Mesenchymal stem cell (in vitro differentiated cells and primary cell): ENCODE measurements around the gene VAPA.
A peak's percentile ranks its signal among the peaks of the same experiment; 100 is the strongest.

Experiments used
- DNase-seq: peaks from one replicate; pipeline ENCODE4 v3.0.0-alpha.2; 2013
- H2AFZ ChIP-seq: one replicate; pipeline ENCODE4 v1.6.1; 2013; ENCODE audit warnings: low read depth, mild to moderate bottlenecking, control low read depth, inconsistent platforms, low read length, moderate library complexity
- H2AK5ac ChIP-seq: 2 replicates; pipeline ENCODE4 v1.6.1; 2013; ENCODE audit warnings: low read length, moderate library complexity, mild to moderate bottlenecking, inconsistent platforms; ENCODE audit not compliant: severe bottlenecking
- H2BK120ac ChIP-seq: one replicate; pipeline ENCODE4 v1.6.1; 2013; ENCODE audit warnings: low read depth, mild to moderate bottlenecking, inconsistent platforms, low read length, moderate library complexity
- H2BK12ac ChIP-seq, 2 experiments: one replicate each; pipeline ENCODE4 v1.6.1; 2013; ENCODE audit warnings: inconsistent platforms in 2 of 2, low read length in 2 of 2, mild to moderate bottlenecking in 2 of 2, moderate library complexity in 2 of 2, control low read depth in 1 of 2
- H2BK15ac ChIP-seq: one replicate; pipeline ENCODE4 v1.6.1; 2013; ENCODE audit warnings: mild to moderate bottlenecking, low read depth, inconsistent platforms; ENCODE audit not compliant: poor library complexity, severe bottlenecking
- H2BK5ac ChIP-seq: 2 replicates; pipeline ENCODE4 v1.6.1; 2013; ENCODE audit warnings: low read depth, mild to moderate bottlenecking, low read length, control low read depth, inconsistent platforms; ENCODE audit not compliant: poor library complexity, severe bottlenecking
- H3K14ac ChIP-seq, 2 experiments: one replicate each; pipeline ENCODE4 v1.6.1; 2013; ENCODE audit warnings: inconsistent platforms in 2 of 2, low read length in 2 of 2, control low read depth in 1 of 2, mild to moderate bottlenecking in 1 of 2, moderate library complexity in 1 of 2
- H3K18ac ChIP-seq, 2 experiments: one replicate each; pipeline ENCODE4 v1.6.1; 2013; ENCODE audit warnings: inconsistent platforms in 2 of 2, low read length in 2 of 2, control low read depth in 1 of 2, low read depth in 1 of 2, mild to moderate bottlenecking in 1 of 2
- H3K23ac ChIP-seq, 2 experiments: one replicate each; pipeline ENCODE4 v1.6.1; 2013; ENCODE audit warnings: inconsistent platforms in 2 of 2, low read length in 2 of 2, mild to moderate bottlenecking in 2 of 2, moderate library complexity in 2 of 2, control low read depth in 1 of 2
- H3K27ac ChIP-seq: 2 replicates; pipeline ENCODE4 v1.5.1; 2013; ENCODE audit warnings: mild to moderate bottlenecking, moderate library complexity, low read length, control low read depth, inconsistent platforms; ENCODE audit not compliant: poor library complexity, severe bottlenecking
- H3K27me3 ChIP-seq, 2 experiments: 2 replicates each; pipeline versions ENCODE4 v1.6.1 to v1.7.0; 2013; ENCODE audit warnings: low read length in 2 of 2, mild to moderate bottlenecking in 2 of 2, moderate library complexity in 2 of 2, control low read depth in 1 of 2, inconsistent platforms in 1 of 2; ENCODE audit not compliant: control insufficient read depth in 1 of 2, insufficient read depth in 1 of 2
- H3K36me3 ChIP-seq, 2 experiments: 2 replicates each; pipeline versions ENCODE4 v1.6.1 to v1.7.0; 2013; ENCODE audit warnings: low read length in 2 of 2, control low read depth in 1 of 2, inconsistent platforms in 1 of 2, low read depth in 1 of 2, mild to moderate bottlenecking in 1 of 2; ENCODE audit not compliant: insufficient read depth in 2 of 2, control insufficient read depth in 1 of 2
- H3K4ac ChIP-seq, 2 experiments: one replicate each; pipeline ENCODE4 v1.6.1; 2013; ENCODE audit warnings: inconsistent platforms in 2 of 2, low read length in 2 of 2, mild to moderate bottlenecking in 2 of 2, moderate library complexity in 2 of 2, control low read depth in 1 of 2, low read depth in 1 of 2
- H3K4me1 ChIP-seq: 2 replicates; pipeline ENCODE4 v1.6.1; 2013; ENCODE audit warnings: low read depth, low read length, control low read depth; ENCODE audit not compliant: control insufficient read depth, insufficient read depth
- H3K4me2 ChIP-seq: 2 replicates; pipeline ENCODE4 v1.6.1; 2013; ENCODE audit warnings: low read length, mild to moderate bottlenecking, inconsistent platforms; ENCODE audit not compliant: poor library complexity, severe bottlenecking
- H3K4me3 ChIP-seq, 2 experiments: 2 replicates each; pipeline versions ENCODE4 v1.5.1 to v1.7.0; 2013; ENCODE audit warnings: low read length in 2 of 2, mild to moderate bottlenecking in 2 of 2, control low read depth in 1 of 2, low read depth in 1 of 2; ENCODE audit not compliant: insufficient read depth in 1 of 2
- H3K79me1 ChIP-seq: replicated peaks from 2 replicates; pipeline ENCODE4 v1.6.1; 2013; ENCODE audit warnings: mild to moderate bottlenecking, control low read depth, low read length, inconsistent platforms; ENCODE audit not compliant: poor library complexity, severe bottlenecking
- H3K9ac ChIP-seq: 2 replicates; pipeline ENCODE4 v1.7.0; 2013; ENCODE audit warnings: mild to moderate bottlenecking, low read length, moderate library complexity
- H3K9me3 ChIP-seq: 2 replicates; pipeline ENCODE4 v1.7.0; 2013; ENCODE audit warnings: mild to moderate bottlenecking, low read length; ENCODE audit not compliant: control insufficient read depth
- H4K8ac ChIP-seq: one replicate; pipeline ENCODE4 v1.6.1; 2013; ENCODE audit warnings: inconsistent platforms, mild to moderate bottlenecking, low read length, moderate library complexity
- H4K91ac ChIP-seq: one replicate; pipeline ENCODE4 v1.6.1; 2013; ENCODE audit warnings: mild to moderate bottlenecking, low read length, inconsistent platforms
- WGBS: methylation state at CpG from one replicate; pipeline ENCODE4 v1.1.7; 2013; ENCODE audit warnings: mixed read lengths; 5-methylcytosine and 5-hydroxymethylcytosine counted together

VAPA gene

GRCh38 chr18:9870431-9871008, 43.3 kb upstream of the VAPA start:
- Histone ChIP-seq H3K4me2 (no peak overlapping the region), H4K8ac (no peak overlapping the region), H3K9me3 (peaks cover 18% of the 10 kb centered on the region), H3K4me3 (no peak overlapping the region), H3K9ac (peak overlapping the region; percentile 68), H2BK120ac (peak overlapping the region; percentile 9), H3K18ac (peak overlapping the region; percentile 72 to 95), H3K14ac (no peak overlapping the region), H2BK5ac (no peak overlapping the region), H3K27ac (no peak overlapping the region), H2BK12ac (peak overlapping the region in 1 of 2 experiments; percentile 92), H4K91ac (no peak overlapping the region), H3K23ac (no peak overlapping the region), H2AFZ (no peak overlapping the region), H3K79me1 (no peaks in the 10 kb centered on the region), H3K36me3 (no peaks in the 10 kb centered on the region), H2AK5ac (no peak overlapping the region), H2BK15ac (no peak overlapping the region), H3K27me3 (no peaks in the 10 kb centered on the region), H3K4ac (peak overlapping the region; percentile 81 to 91), H3K4me1 (peaks cover 3% of the 10 kb centered on the region)
- DNase-seq, result no peak
- WGBS, result 62% methylated on average over 4 of the region's 4 CpGs

DNA sequence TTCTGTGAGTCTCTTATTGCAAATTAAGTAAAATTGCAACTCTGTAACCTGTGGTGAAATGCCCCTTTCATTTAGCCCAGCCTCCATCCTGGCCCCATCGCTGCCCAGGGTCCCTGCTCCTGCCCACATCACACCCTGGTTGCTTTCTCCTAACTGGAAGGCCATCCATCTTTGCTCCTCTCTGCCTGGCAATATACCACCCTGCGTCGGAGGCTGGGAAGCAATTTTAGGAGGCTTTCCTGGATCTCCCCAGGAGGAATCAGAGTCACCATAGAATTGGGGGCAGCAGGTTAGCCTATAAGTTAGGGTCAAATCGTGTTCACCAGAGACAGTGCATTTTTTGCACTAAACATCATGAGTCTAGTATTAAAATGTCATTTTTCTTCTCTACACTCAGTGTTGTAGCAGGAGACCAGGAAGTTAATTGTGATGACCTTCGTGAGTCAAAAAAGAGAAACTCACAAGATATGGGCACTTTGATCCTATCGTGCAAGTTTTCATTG, 42.5 kb upstream of the VAPA start:
- WGBS, result 95% methylated on average over 6 of the region's 6 CpGs
- DNase-seq, result no peak

GRCh38 chr18:9872823-9873222, 41.0 kb upstream of the VAPA start:
- Histone ChIP-seq H3K9me3 (no peaks in the 10 kb centered on the region), H3K18ac (peak overlapping the region; percentile 45 to 60), H3K79me1 (no peaks in the 10 kb centered on the region), H2AFZ (no peak overlapping the region), H2BK12ac (peak overlapping the region; percentile 6 to 80), H3K27me3 (no peaks in the 10 kb centered on the region), H2AK5ac (no peak overlapping the region), H2BK5ac (no peak overlapping the region), H3K4ac (no peak overlapping the region), H3K36me3 (no peaks in the 10 kb centered on the region), H3K27ac (no peak overlapping the region), H3K9ac (no peak overlapping the region), H3K4me2 (no peak overlapping the region), H3K14ac (no peak overlapping the region), H4K91ac (no peak overlapping the region), H3K23ac (no peak overlapping the region), H3K4me1 (peaks cover 2% of the 10 kb centered on the region), H2BK15ac (no peak overlapping the region), H4K8ac (peak overlapping the region; percentile 27), H3K4me3 (no peak overlapping the region), H2BK120ac (no peak overlapping the region)
- DNase-seq, result no peak

More for the DNA sequence above, 42.5 kb upstream of the VAPA start:
- Histone ChIP-seq H3K4me3 (no peak overlapping the region), H3K9ac (no peak overlapping the region), H4K91ac (peak overlapping the region; percentile 79), H3K23ac (no peak overlapping the region), H3K27me3 (no peaks in the 10 kb centered on the region), H3K36me3 (no peaks in the 10 kb centered on the region), H3K18ac (peak overlapping the region; percentile 45 to 59), H3K4ac (peak overlapping the region; percentile 35 to 76), H3K9me3 (peaks cover 10% of the 10 kb centered on the region), H3K4me2 (no peak overlapping the region), H3K4me1 (peaks cover 3% of the 10 kb centered on the region), H2BK15ac (no peak overlapping the region), H2AFZ (no peak overlapping the region), H3K14ac (peak overlapping the region in 1 of 2 experiments; percentile 28), H2AK5ac (no peak overlapping the region), H4K8ac (no peak overlapping the region), H2BK5ac (no peak overlapping the region), H3K27ac (no peak overlapping the region), H2BK12ac (peak overlapping the region; percentile 88 to 98), H3K79me1 (no peaks in the 10 kb centered on the region), H2BK120ac (peak overlapping the region; percentile 27)

- no peak overlapping the region for H4K8ac ChIP-seq
- DNase-seq, result no peak
- no peaks in the 10 kb centered on the region for H3K9me3 ChIP-seq
- peaks cover 2% of the 10 kb centered on the region for H3K4me1 ChIP-seq
- no peak overlapping the region for H2BK15ac ChIP-seq
- WGBS, result no CpG with 5 or more reads among the region's 1 CpG
- H3K18ac ChIP-seq, result no peak overlapping the region
- no peak overlapping the region for H3K4ac ChIP-seq
- no peak overlapping the region for H4K91ac ChIP-seq
- H3K4me2 ChIP-seq, result no peak overlapping the region
- no peaks in the 10 kb centered on the region for H3K79me1 ChIP-seq
- no peak overlapping the region for H3K23ac ChIP-seq
- H3K27ac ChIP-seq, result no peak overlapping the region
- H2BK12ac ChIP-seq, result no peak overlapping the region
- no peak overlapping the region for H2AK5ac ChIP-seq
- H2BK120ac ChIP-seq, result no peak overlapping the region
- no peak overlapping the region for H2BK5ac ChIP-seq
- H2AFZ ChIP-seq, result no peak overlapping the region
- H3K36me3 ChIP-seq, result no peaks in the 10 kb centered on the region
- H3K14ac ChIP-seq, result no peak overlapping the region
- no peaks in the 10 kb centered on the region for H3K27me3 ChIP-seq
- H3K9ac ChIP-seq, result no peak overlapping the region
- no peak overlapping the region for H3K4me3 ChIP-seq
These were observed 39.1 kb upstream of the VAPA start for GRCh38 chr18:9874728-9875127.
